HepG2 (cell line): ENCODE data around the gene JAK1.
A peak's percentile ranks its signal among the peaks of the same experiment; 100 is the strongest.

ENCODE experiments used
- EED ChIP-seq: sonication (generic); formaldehyde crosslinking; IDR thresholded peaks from 2 replicates; pipeline ENCODE4 v1.5.0; 2020; ENCODE audit warnings: mild to moderate bottlenecking, missing genetic modification reagents
- EP300 ChIP-seq, 3 experiments: sonication (generic) in 1 of 3; formaldehyde crosslinking in 1 of 3; IDR thresholded peaks; 2 replicates each; pipeline versions ENCODE4 v1.5.1 to v1.6.1; 2011 to 2020; ENCODE audit warnings: low read depth in 2 of 3, low read length in 2 of 3, borderline replicate concordance in 1 of 3, improper control_type of control experiment in 1 of 3, mild to moderate bottlenecking in 1 of 3, missing genetic modification reagents in 1 of 3, moderate library complexity in 1 of 3
- NR2C2 ChIP-seq: sonication (generic); formaldehyde crosslinking; IDR thresholded peaks from 2 replicates; pipeline ENCODE4 v1.4.0; 2020; ENCODE audit warnings: missing genetic modification reagents, mild to moderate bottlenecking, moderate library complexity, borderline replicate concordance
- POLR2A ChIP-seq, 2 experiments: IDR thresholded peaks; 2 replicates each; pipeline ENCODE4 v1.6.1; 2011; ENCODE audit warnings: low read depth in 2 of 2, low read length in 2 of 2, mild to moderate bottlenecking in 1 of 2, moderate library complexity in 1 of 2; ENCODE audit not compliant: insufficient read depth in 1 of 2
- SRF ChIP-seq: IDR thresholded peaks from 2 replicates; pipeline ENCODE4 v1.6.1; 2011; ENCODE audit warnings: mild to moderate bottlenecking, low read depth, low read length, moderate library complexity
- TF ChIP-seq, protein P1 (sequence below), 2 experiments: IDR thresholded peaks; 2 replicates each; pipeline ENCODE4 v1.6.1; 2011 to 2012; ENCODE audit warnings: low read length in 2 of 2, borderline replicate concordance in 1 of 2, low read depth in 1 of 2, mild to moderate bottlenecking in 1 of 2, moderate library complexity in 1 of 2
- TF ChIP-seq, protein P2 (sequence below): sonication (generic); formaldehyde crosslinking; IDR thresholded peaks from 2 replicates; pipeline ENCODE4 v1.9.0; 2021; ENCODE audit warnings: mild to moderate bottlenecking, missing genetic modification reagents

DNA sequence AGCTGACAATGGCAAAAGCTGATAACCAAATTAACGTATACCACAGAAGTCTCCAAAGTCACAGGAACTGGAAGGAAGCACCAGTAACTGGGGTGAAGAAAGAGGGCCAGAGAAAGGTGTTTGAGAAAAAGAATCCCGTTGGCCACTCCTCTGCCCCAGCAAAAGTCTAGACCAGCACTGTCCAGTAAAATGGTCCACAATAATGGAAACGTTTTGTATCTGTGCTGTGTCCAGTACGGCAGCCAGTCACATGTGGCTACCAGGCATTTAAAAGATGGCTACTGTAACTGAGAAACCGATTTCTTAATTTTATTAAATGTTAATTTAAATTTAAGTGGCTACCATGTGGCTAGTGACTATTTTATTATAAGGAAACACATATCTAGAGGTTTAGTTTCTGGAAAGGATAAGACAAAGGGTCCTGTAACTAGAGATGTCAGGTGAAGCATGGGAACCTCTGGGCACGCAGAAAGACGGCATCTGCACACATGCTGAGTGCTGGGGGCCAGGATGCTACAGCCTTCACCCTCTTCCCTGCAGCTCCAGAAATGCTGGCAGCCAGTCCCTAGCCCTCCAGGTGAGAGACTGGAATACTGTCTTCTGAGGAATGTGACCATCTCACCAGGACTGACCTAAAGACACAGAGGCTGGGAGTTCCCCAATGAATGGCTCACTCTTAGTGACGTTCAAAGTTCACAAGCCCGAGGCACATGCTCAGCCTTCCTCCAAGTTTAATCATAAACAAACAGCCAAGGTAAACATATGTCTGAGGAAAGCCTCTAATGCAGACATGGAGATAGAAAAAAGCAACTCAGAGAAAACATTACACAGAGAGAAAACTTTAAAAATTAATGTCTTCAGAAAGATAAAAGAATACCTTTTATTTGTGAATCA, 50.7 kb downstream of the JAK1 start:
- TF ChIP-seq NR2C2 (CRISPR knock-in tag) (no peak; the same call in 1 of the 2 replicates), EED (CRISPR knock-in tag) (no peak), EP300 (IDR thresholded peaks at IDR 0.05; ENCODE audit: low read depth in 2 of 2, low read length in 2 of 2) (peak in 1 of 2 experiments; percentile 92; a peak in 3 of 4 replicates), EP300 (CRISPR knock-in tag; IDR thresholded peaks at IDR 0.05; ENCODE audit: borderline replicate concordance) (peak; percentile 76; the same call in 1 of the 2 replicates), POLR2A (IDR thresholded peaks at IDR 0.05; ENCODE audit: insufficient read depth in 1 of 2, low read depth in 2 of 2, low read length in 2 of 2) (peak; percentile 63 to 83), SRF (no peak)
- TF ChIP-seq, protein P1, sequence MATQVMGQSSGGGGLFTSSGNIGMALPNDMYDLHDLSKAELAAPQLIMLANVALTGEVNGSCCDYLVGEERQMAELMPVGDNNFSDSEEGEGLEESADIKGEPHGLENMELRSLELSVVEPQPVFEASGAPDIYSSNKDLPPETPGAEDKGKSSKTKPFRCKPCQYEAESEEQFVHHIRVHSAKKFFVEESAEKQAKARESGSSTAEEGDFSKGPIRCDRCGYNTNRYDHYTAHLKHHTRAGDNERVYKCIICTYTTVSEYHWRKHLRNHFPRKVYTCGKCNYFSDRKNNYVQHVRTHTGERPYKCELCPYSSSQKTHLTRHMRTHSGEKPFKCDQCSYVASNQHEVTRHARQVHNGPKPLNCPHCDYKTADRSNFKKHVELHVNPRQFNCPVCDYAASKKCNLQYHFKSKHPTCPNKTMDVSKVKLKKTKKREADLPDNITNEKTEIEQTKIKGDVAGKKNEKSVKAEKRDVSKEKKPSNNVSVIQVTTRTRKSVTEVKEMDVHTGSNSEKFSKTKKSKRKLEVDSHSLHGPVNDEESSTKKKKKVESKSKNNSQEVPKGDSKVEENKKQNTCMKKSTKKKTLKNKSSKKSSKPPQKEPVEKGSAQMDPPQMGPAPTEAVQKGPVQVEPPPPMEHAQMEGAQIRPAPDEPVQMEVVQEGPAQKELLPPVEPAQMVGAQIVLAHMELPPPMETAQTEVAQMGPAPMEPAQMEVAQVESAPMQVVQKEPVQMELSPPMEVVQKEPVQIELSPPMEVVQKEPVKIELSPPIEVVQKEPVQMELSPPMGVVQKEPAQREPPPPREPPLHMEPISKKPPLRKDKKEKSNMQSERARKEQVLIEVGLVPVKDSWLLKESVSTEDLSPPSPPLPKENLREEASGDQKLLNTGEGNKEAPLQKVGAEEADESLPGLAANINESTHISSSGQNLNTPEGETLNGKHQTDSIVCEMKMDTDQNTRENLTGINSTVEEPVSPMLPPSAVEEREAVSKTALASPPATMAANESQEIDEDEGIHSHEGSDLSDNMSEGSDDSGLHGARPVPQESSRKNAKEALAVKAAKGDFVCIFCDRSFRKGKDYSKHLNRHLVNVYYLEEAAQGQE (IDR thresholded peaks at IDR 0.05; ENCODE audit: borderline replicate concordance in 1 of 2, low read depth in 1 of 2, low read length in 2 of 2) = peak in 1 of 2 experiments; percentile 28; a peak in 1 of 4 replicates
- TF ChIP-seq, protein P2, sequence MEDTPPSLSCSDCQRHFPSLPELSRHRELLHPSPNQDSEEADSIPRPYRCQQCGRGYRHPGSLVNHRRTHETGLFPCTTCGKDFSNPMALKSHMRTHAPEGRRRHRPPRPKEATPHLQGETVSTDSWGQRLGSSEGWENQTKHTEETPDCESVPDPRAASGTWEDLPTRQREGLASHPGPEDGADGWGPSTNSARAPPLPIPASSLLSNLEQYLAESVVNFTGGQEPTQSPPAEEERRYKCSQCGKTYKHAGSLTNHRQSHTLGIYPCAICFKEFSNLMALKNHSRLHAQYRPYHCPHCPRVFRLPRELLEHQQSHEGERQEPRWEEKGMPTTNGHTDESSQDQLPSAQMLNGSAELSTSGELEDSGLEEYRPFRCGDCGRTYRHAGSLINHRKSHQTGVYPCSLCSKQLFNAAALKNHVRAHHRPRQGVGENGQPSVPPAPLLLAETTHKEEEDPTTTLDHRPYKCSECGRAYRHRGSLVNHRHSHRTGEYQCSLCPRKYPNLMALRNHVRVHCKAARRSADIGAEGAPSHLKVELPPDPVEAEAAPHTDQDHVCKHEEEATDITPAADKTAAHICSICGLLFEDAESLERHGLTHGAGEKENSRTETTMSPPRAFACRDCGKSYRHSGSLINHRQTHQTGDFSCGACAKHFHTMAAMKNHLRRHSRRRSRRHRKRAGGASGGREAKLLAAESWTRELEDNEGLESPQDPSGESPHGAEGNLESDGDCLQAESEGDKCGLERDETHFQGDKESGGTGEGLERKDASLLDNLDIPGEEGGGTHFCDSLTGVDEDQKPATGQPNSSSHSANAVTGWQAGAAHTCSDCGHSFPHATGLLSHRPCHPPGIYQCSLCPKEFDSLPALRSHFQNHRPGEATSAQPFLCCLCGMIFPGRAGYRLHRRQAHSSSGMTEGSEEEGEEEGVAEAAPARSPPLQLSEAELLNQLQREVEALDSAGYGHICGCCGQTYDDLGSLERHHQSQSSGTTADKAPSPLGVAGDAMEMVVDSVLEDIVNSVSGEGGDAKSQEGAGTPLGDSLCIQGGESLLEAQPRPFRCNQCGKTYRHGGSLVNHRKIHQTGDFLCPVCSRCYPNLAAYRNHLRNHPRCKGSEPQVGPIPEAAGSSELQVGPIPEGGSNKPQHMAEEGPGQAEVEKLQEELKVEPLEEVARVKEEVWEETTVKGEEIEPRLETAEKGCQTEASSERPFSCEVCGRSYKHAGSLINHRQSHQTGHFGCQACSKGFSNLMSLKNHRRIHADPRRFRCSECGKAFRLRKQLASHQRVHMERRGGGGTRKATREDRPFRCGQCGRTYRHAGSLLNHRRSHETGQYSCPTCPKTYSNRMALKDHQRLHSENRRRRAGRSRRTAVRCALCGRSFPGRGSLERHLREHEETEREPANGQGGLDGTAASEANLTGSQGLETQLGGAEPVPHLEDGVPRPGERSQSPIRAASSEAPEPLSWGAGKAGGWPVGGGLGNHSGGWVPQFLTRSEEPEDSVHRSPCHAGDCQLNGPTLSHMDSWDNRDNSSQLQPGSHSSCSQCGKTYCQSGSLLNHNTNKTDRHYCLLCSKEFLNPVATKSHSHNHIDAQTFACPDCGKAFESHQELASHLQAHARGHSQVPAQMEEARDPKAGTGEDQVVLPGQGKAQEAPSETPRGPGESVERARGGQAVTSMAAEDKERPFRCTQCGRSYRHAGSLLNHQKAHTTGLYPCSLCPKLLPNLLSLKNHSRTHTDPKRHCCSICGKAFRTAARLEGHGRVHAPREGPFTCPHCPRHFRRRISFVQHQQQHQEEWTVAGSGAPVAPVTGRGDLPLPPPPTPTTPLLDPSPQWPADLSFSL (CRISPR knock-in tag) = no peak
